ENCODE results near the gene PAX5.

Gene PAX5

DNA sequence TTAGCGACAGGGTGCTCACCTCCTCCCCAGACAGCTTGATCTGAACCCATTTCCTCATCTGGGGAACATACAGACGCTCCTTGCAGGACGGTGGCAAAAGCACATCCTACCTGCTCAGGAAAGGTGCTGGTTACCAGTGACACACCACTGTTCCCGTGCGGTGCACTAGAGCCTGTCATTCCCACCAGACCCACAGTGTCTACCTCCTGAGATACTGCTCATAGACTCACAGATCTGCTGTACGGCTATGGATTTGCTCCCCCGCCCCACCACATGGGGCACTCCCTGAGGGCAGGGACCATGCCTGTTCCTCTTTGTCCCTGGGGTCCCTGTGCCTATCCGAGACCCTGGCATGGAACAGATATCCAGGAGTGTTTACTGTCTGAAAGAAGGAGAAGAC is 208.9 kb downstream of the PAX5 start:
- no peak for DNase-seq
- TF ChIP-seq GATA1 (IDR thresholded peaks at IDR 0.05; ENCODE audit: low read depth, low read length) (no peak), POLR2A (IDR thresholded peaks at IDR 0.05; ENCODE audit: low read length) (no peak)

DNA sequence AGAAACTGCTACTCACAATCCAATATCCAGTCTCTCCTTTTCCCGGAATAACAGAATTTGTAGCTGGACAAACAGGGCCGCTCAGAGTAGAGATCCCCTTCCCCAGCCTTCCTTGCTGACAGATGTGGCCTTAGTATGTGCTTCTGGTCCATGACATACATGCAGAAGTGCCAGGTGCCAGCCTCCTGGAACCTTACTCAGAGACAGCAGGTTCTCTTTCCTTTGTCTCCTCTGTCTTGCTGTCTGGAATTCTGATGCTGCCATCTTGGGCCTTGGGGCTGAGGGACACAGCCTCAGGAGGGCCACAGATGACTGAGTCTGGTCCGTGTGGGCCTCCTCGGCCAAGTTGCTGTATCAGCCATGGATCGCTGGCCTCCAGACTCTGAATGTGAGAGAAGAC is 210.1 kb downstream of the PAX5 start:
- TF ChIP-seq GATA1 (IDR thresholded peaks at IDR 0.05; ENCODE audit: low read depth, low read length) (no peak), POLR2A (IDR thresholded peaks at IDR 0.05; ENCODE audit: low read length) (no peak)
- no peak for DNase-seq

DNA sequence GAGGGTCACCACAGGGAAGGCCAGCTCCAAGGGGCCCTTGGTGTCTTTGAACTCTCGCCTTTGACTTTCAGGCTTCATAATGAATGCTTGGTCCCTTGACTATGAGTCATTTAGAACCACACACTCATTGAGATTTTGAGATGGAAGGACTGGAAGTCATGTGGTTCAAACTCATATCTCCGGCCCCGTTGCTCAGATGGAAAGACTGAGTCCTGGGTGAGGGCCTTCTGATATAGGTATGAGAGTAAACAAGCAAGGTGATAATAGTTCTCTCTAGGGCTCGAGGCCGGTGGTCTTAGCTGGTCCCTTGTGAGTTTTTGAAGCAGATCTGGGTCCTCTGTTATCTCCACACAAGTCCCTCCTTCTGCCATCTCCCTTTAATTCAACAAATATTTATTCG is 210.6 kb downstream of the PAX5 start:
- DNase-seq = no peak
- TF ChIP-seq POLR2A (IDR thresholded peaks at IDR 0.05; ENCODE audit: low read length) (no peak), GATA1 (IDR thresholded peaks at IDR 0.05; ENCODE audit: low read depth, low read length) (no peak)

DNA sequence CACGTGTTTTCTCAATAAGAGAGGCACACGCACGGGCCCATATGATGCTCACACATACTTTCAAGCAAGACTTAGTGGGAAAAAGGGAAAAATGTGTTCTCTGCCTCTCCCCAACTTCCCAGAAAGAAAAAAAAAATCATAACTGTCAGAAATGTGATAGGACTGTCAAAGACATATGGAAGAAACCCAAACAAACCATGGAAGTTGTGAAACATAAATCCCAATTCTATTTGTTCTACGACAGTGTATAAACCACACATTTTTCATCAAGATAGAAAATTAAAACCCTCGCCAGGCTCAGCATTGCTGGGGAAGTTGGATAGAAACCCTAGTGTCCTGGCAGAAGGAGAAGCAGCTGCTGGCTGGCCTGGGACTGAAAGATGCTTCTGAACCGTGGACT is 211.9 kb downstream of the PAX5 start:
- DNase-seq = no peak
- TF ChIP-seq GATA1 (IDR thresholded peaks at IDR 0.05; ENCODE audit: low read depth, low read length) (no peak), POLR2A (IDR thresholded peaks at IDR 0.05; ENCODE audit: low read length) (no peak)

DNA sequence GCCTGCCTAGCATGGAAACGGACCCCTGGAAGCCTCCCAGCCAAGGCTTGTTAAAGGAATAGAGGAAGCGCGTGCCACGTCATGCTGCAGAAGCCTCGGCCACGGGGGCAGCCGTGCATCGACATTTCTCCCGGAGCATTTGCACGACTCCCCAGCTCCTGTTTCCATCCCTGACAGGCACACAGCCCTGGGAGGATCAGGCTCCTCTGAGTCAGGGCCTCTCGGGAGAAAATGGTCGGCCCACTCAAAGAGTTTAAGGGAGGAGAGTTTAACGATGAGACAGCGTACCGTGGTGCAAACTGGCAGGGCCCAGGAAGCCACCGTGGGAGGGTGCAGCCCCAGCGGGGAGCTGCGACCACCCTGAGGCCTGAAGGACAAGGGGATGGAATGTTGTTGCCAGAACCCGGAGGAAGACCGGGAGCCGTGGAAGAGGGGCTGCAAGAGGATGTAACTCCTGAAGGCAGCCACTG is 213.6 kb downstream of the PAX5 start:
- no peak for DNase-seq
- TF ChIP-seq POLR2A (IDR thresholded peaks at IDR 0.05; ENCODE audit: low read length) = no peak
- TF ChIP-seq GATA1 (IDR thresholded peaks at IDR 0.05; ENCODE audit: low read depth, low read length) = no peak

DNA sequence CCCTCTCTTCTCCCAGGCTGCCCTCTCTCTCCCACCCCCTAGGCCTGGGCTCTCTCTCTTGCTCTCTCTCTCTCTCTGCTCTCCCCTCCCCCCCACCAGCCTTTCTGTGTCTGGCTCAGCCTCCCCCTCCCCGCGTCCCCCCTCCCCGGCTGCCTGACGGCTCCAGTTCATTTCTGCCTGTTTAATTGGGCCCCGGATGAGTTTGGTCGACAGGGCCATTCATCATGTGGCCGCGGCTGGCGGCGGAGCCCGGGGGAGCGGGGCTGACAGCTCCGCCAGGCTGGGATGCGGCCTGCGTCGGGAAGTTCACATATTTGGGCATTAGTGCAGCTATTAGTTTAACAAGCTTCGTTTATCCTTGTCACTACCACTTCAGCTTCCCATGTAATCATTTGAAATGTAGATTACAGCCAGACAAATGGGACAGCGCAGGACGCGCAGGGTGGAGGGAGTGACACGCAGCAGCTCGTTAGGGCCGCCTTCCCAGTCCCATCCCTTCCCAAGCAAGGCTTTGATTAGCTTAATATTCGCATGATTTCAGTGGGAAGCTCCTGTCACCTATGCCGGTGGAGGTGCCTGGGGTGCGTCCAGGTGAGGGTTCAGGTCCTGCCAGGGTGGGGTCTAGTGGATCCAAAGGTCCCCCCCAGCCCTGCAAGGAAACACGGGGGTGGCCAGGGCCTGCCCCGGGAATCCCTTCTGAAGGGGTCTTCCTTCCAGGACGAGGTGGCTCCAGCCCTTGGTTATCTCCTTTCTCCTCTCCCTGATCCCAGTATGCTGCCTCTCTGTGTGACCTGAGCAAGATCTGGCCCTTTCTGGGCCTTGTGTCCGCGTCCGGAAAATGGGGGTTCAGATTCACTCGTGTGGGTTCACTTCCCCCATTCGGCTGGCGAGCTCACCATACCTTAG is 214.8 kb downstream of the PAX5 start:
- DNase-seq = no peak
- TF ChIP-seq POLR2A (IDR thresholded peaks at IDR 0.05; ENCODE audit: low read length) = no peak
- no peak for TF ChIP-seq GATA1 (IDR thresholded peaks at IDR 0.05; ENCODE audit: low read depth, low read length)

DNA sequence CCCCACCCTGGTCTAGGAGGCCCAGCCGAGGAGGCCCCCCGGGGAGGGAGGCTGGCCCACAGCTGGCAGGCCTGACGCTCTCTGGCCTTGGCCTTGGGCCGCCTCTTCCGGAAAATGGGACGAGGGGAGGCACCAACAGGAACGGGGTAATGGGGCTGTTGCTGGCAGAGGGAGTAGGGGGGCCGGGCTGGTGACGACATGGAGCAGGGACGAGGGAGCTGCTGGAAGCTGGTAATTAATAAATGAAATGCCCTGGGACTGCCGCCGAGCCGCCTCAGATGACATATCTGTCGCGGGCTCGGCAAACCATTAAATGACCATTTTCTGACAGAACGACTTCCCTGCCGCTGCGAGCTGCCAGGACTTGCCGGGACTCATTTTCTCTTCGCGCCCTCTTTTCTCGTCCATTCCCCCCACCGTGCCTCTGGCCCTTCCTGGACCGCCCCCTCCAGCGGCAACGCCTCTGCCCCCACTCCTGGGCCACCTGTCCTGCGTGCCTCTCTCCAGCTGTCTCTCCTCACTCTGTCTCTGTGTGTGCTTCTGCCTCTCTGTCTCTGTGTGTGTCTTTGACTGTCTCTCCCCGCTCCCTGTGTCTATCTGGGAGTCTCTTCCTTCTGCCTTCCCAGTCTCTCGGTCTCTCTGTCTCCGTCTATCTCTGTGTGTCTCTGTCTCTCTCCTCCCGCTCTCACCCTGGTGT is 215.7 kb downstream of the PAX5 start:
- no peak for DNase-seq
- no peak for TF ChIP-seq GATA1 (IDR thresholded peaks at IDR 0.05; ENCODE audit: low read depth, low read length)
- TF ChIP-seq POLR2A (IDR thresholded peaks at IDR 0.05; ENCODE audit: low read length) = no peak

DNA sequence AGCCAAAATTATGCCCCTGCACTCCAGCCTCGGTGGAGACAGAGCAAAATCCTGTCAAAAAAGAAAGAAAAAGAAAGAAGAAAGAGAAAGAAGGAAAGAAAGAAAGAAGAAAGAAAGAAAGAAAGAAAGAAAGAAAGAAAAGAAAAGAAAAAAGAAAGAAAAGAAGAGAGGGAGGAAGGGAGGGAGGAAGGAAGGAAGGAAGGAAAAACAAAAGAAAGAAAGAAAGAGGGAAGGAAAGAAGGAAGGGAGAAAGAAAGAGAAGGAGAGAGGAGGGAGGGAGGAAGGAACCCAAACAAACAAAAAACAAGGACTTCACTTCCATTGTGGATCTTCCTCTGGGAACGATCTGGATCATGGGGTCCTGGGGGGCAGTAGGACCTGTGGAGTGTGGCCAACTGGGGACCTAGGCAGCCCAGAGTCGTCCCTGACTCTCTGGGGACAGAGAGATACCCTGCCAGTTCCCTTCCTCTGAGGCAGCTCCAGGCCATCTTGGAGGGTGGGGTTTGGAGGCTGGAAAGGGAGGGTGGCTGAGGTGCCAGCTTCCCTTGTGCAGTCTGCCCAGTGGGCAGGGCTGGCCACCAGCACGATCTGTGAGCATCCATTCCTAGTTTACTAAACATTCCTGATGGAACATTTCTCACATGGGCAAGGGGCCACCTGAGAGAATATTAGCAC is 216.8 kb downstream of the PAX5 start:
- TF ChIP-seq POLR2A (IDR thresholded peaks at IDR 0.05; ENCODE audit: low read length) (no peak), GATA1 (IDR thresholded peaks at IDR 0.05; ENCODE audit: low read depth, low read length) (no peak)
- no peak for DNase-seq

DNA sequence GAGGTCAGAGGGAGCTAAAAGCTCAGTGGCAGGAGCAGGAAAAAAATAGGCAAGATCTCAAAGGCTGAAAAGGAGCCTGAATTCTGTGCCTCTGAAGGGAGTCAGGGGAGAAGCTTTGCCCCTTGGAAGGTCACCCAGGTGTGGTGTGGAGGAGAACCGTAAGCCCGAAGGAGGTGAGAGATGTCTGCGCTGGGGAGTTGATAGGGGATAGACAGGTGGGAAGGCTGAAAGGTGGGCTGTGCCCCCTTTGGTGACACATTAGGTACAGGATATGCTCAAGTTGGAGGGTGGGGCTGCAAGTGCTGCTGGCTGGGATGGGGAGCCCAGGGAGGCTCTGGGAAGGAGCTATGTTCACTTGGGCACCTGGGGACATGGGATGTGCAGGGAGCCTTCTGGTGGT is 217.7 kb downstream of the PAX5 start:
- DNase-seq = no peak
- TF ChIP-seq GATA1 (IDR thresholded peaks at IDR 0.05; ENCODE audit: low read depth, low read length) (no peak), POLR2A (IDR thresholded peaks at IDR 0.05; ENCODE audit: low read length) (no peak)

DNA sequence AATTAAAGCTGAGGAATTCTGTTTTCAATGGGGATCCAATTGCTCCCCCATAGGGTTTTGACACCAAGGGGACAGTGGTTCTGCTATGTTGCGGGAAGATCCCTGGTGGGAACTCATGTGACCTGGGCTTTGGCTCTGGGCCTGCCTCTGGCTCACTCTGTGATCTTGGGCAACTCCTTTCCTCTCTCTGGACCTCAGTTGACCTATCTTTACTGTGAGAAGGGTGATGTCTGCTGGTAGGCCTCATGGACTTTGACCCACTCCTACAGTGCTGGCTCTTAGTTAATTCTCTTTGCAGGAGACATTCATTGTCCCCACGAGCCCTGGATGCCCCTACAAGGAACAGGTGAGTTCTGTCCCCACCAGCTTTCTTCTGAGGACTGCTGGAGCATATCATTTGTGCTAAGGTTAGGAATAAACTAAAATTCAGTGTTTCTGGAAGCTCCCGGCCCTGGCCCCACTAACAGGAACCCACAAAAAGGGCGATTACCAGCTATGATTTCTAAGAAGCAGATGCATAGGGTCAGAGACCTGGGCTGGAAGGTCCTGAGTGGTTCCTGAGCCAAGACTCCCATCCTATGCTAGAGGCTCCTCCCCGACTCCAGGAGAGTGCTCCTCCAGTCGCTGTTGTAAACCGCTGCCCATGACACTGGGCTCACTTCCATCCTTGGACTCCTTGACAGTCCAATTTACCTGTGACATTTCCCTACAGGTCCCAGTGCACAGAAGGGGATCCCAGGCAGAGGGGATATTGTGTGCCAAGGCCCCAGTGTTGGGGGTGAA is 218.3 kb downstream of the PAX5 start:
- TF ChIP-seq GATA1 (IDR thresholded peaks at IDR 0.05; ENCODE audit: low read depth, low read length) = no peak
- no peak for TF ChIP-seq POLR2A (IDR thresholded peaks at IDR 0.05; ENCODE audit: low read length)
- DNase-seq = no peak

DNA sequence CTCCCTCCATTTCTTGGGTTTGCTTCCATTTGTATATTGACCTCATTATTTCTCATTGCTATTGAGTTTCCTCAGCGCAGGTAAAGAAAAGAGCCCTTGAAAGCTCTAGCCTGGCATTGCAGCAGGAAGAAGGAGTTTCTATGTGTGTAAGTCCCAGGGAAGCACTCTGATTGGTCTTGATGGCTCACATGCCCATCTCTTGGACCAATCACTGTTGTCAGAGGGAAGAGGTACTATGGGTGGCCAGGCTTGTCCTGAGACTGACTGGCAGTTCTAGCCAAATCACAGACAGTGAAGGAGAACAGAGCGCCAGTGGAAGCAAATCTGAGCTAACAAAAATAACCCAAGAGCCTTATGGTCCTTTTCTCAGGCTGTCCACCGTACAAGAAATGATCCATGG is 219.0 kb downstream of the PAX5 start:
- no peak for DNase-seq

DNA sequence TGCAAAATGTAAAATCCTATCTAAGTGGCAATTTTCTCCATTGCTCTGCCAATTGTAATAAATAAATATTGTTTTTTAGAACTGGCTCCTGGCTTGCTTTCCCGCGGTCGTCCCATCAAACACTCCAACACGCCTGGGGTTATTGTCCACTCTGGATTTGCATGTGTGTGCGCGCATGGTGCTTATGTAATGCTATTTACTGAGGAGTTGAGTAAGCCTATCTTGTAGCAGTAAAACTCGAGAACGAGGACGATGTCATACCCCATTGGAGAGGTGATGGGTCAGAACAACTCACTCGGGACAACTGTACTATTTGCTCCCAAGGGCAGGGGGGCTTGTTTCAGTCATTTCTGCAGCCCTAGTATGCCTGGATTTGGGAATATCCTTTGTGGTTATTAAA is 220.9 kb downstream of the PAX5 start:
- no peak for DNase-seq
- TF ChIP-seq GATA1 (IDR thresholded peaks at IDR 0.05; ENCODE audit: low read depth, low read length) (no peak), POLR2A (IDR thresholded peaks at IDR 0.05; ENCODE audit: low read length) (no peak)

More for the DNA sequence above, 219.0 kb downstream of the PAX5 start:
- TF ChIP-seq GATA1 (IDR thresholded peaks at IDR 0.05; ENCODE audit: low read depth, low read length) (no peak), POLR2A (IDR thresholded peaks at IDR 0.05; ENCODE audit: low read length) (no peak)

DNA sequence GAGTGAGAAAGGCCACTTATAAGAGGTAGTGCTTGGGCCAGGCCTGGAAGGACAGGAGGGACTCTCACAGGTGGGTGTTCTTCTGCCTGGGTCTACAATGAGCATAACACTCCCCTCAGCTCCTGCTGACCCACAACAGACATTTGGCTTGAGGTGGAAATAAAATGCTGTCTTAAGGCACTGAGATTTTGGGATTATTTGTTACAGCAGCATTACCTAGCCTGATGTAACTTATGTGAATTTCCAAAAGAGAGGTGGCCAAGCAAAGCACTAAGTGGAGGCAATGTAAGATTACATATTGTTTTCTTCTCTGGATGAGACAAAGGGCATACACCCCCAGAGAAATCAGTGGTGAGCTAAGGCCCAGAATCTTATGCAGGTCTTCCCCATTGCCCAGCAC is 221.5 kb downstream of the PAX5 start:
- no peak for TF ChIP-seq GATA1 (IDR thresholded peaks at IDR 0.05; ENCODE audit: low read depth, low read length)
- no peak for TF ChIP-seq POLR2A (IDR thresholded peaks at IDR 0.05; ENCODE audit: low read length)
- no peak for DNase-seq
